PFSK-1 (cell line): ENCODE measurements around the gene ZSWIM6.

Experiments used
- POLR2AphosphoS5 ChIP-seq: IDR thresholded peaks from 2 replicates; pipeline ENCODE4 v1.6.1; 2012; ENCODE audit warnings: low read depth, mild to moderate bottlenecking, control low read depth, low read length, moderate library complexity
- SIN3A ChIP-seq: IDR thresholded peaks from 2 replicates; pipeline ENCODE4 v1.6.1; 2012; ENCODE audit warnings: mild to moderate bottlenecking, low read length, moderate library complexity, borderline replicate concordance; ENCODE audit not compliant: insufficient read depth

DNA sequence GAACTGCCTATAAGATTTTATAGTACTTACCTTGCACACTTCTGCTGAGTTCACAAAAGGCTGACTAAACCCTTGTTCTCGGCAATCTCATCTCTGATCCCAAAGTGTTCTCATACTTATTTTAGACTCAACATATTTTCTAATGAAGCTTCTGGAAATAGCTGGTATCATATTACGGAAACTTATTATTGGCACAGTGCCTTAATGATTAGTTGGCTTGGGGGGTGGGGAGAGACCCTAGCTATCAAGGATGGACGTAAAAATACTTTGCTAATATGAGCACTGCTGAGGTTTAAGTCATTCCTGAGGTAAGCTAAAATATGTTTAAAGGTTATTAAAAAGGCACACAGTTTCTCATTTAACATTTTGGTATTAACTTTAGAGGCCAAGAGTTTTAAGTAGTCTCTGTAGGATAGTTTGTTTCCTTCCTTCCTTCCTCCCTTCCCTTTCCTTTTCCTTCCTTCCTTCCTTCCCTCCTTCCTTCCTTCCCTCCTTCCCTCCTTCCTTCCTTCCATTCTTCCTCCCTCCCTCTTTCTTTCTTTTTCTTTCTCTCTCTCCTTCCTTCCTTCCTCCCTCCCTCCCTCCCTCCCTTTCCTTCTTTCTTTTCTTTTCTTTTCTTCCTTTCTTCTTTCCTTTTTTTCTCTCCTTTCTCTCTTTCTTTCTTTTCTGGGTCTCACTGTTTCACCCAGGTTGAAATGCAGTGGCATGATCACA is 31.5 kb downstream of the ZSWIM6 start:
- TF ChIP-seq SIN3A (no peak), POLR2AphosphoS5 (no peak)
